Activated T-helper 2 cell treated with anti-CD3 and anti-CD28 coated beads, Interferon-gamma antibody, Interleukin-2, Interleukin-4, amounts not matched to agents 10 μg/mL and 5 μg/mL and 100 μg/mL, durations not matched to agents 14 hours and 24 hours and 36 hours (primary cell): ENCODE data around the gene DMD. TPM values are rescaled to one million over a fixed set of nuclear protein-coding genes. Genes with fewer than 3 reads are reported as not detected.
"Not testable (repeated sequence)": the region's sequence is repeated elsewhere in the genome, so short reads cannot be mapped to it uniquely, and the experiment has no call there.

ENCODE experiments used
- DNase-seq: peaks from one replicate; pipeline ENCODE4 v3.0.0; 2021; ENCODE audit warnings: low spot score
- H3K27ac Mint-ChIP-seq: one replicate; pipeline ENCODE4 v1.8.0; 2021; ENCODE audit warnings: mixed read lengths
- H3K27me3 Mint-ChIP-seq: one replicate; pipeline ENCODE4 v1.8.0; 2021; ENCODE audit warnings: low read depth, mixed read lengths
- H3K36me3 Mint-ChIP-seq: one replicate; pipeline ENCODE4 v1.8.0; 2021; ENCODE audit warnings: low read depth, mixed read lengths
- H3K4me1 Mint-ChIP-seq: one replicate; pipeline ENCODE4 v1.8.0; 2021; ENCODE audit warnings: low read depth, mixed read lengths
- H3K4me3 Mint-ChIP-seq: one replicate; pipeline ENCODE4 v1.8.0; 2021; ENCODE audit warnings: low read depth, mild to moderate bottlenecking, moderate library complexity, mixed read lengths
- H3K9me3 Mint-ChIP-seq: one replicate; pipeline ENCODE4 v1.8.0; 2021; ENCODE audit warnings: mixed read lengths
- intact Hi-C: fragments of 100-400 bp; cut with micrococcal nuclease; formaldehyde crosslinking; loops from one replicate; pipeline ENCODE4 v1.15.1; 2023
- total RNA-seq: library from RNA; stranded (reverse); gene quantifications from 2 replicates; pipeline ENCODE4 v1.2.3, GENCODE V29; 2022

Gene DMD
- total RNA-seq, 1 donor from 2014 or later: 0.84 TPM

GRCh38 chrX:31932769-31933168 lies 1278.6 kb downstream of the DMD start:
- Mint-ChIP-seq H3K9me3 (no peaks in the 10 kb centered on the region), H3K27ac (no peak overlapping the region), H3K27me3 (no peaks in the 10 kb centered on the region), H3K36me3 (no peaks in the 10 kb centered on the region), H3K4me1 (no peaks in the 10 kb centered on the region), H3K4me3 (no peak overlapping the region)
- DNase-seq: no peak
- intact Hi-C loops: no loop called here

- H3K9me3 Mint-ChIP-seq, H3K27ac Mint-ChIP-seq, intact Hi-C loops, DNase-seq, H3K4me1 Mint-ChIP-seq, H3K27me3 Mint-ChIP-seq, H3K36me3 Mint-ChIP-seq, H3K4me3 Mint-ChIP-seq: not testable (repeated sequence)
These were observed 1279.0 kb downstream of the DMD start for GRCh38 chrX:31932320-31932719.

- intact Hi-C loops: no loop called here
- Mint-ChIP-seq H3K9me3 (no peaks in the 10 kb centered on the region), H3K4me1 (no peaks in the 10 kb centered on the region), H3K4me3 (no peak overlapping the region), H3K27ac (no peak overlapping the region), H3K36me3 (no peaks in the 10 kb centered on the region), H3K27me3 (no peaks in the 10 kb centered on the region)
- no peak for DNase-seq
These were observed 1280.1 kb downstream of the DMD start for GRCh38 chrX:31931225-31931624.

GRCh38 chrX:31929366-31929765 lies 1282.0 kb downstream of the DMD start:
- Mint-ChIP-seq H3K4me3 (no peak overlapping the region), H3K36me3 (no peaks in the 10 kb centered on the region), H3K9me3 (no peaks in the 10 kb centered on the region), H3K27me3 (no peaks in the 10 kb centered on the region), H3K27ac (no peak overlapping the region), H3K4me1 (no peaks in the 10 kb centered on the region)
- DNase-seq: no peak
- intact Hi-C loops: no loop called here

GRCh38 chrX:31921236-31921635 lies 1290.1 kb downstream of the DMD start:
- Mint-ChIP-seq H3K4me1 (no peaks in the 10 kb centered on the region), H3K4me3 (no peak overlapping the region), H3K27ac (no peak overlapping the region), H3K9me3 (peaks cover 9% of the 10 kb centered on the region), H3K27me3 (no peaks in the 10 kb centered on the region), H3K36me3 (no peaks in the 10 kb centered on the region)
- no peak for DNase-seq
- intact Hi-C loops: no loop called here

GRCh38 chrX:31909850-31910572 lies 1301.3 kb downstream of the DMD start:
- Mint-ChIP-seq H3K9me3 (peaks cover 14% of the 10 kb centered on the region), H3K27me3 (no peaks in the 10 kb centered on the region), H3K27ac (no peak overlapping the region), H3K36me3 (no peaks in the 10 kb centered on the region), H3K4me3 (no peak overlapping the region), H3K4me1 (no peaks in the 10 kb centered on the region)
- intact Hi-C loops: no loop called here
- no peak for DNase-seq

GRCh38 chrX:31894152-31894551 lies 1317.2 kb downstream of the DMD start:
- H3K36me3 Mint-ChIP-seq: no peaks in the 10 kb centered on the region
- H3K4me1 Mint-ChIP-seq: no peaks in the 10 kb centered on the region
- H3K9me3 Mint-ChIP-seq: no peaks in the 10 kb centered on the region
- no peaks in the 10 kb centered on the region for H3K27me3 Mint-ChIP-seq
- no peak for DNase-seq
- intact Hi-C loops: no loop called here
- H3K27ac Mint-ChIP-seq: no peak overlapping the region
- H3K4me3 Mint-ChIP-seq: no peak overlapping the region

- H3K9me3 Mint-ChIP-seq: no peaks in the 10 kb centered on the region
- intact Hi-C loops: no loop called here
- H3K4me3 Mint-ChIP-seq: no peak overlapping the region
- H3K36me3 Mint-ChIP-seq: no peaks in the 10 kb centered on the region
- no peak overlapping the region for H3K27ac Mint-ChIP-seq
- no peaks in the 10 kb centered on the region for H3K4me1 Mint-ChIP-seq
- no peaks in the 10 kb centered on the region for H3K27me3 Mint-ChIP-seq
- DNase-seq: no peak
These were observed 1317.8 kb downstream of the DMD start for GRCh38 chrX:31893525-31893924.

GRCh38 chrX:31889088-31889487 lies 1322.3 kb downstream of the DMD start:
- Mint-ChIP-seq H3K4me3 (no peak overlapping the region), H3K27me3 (no peaks in the 10 kb centered on the region), H3K4me1 (no peaks in the 10 kb centered on the region), H3K27ac (no peak overlapping the region), H3K36me3 (no peaks in the 10 kb centered on the region), H3K9me3 (no peaks in the 10 kb centered on the region)
- no peak for DNase-seq
- intact Hi-C loops: no loop called here

GRCh38 chrX:31884535-31884934 lies 1326.8 kb downstream of the DMD start:
- H3K4me3 Mint-ChIP-seq: no peak overlapping the region
- H3K27ac Mint-ChIP-seq: no peak overlapping the region
- H3K27me3 Mint-ChIP-seq: no peaks in the 10 kb centered on the region
- intact Hi-C loops: no loop called here
- H3K4me1 Mint-ChIP-seq: no peaks in the 10 kb centered on the region
- DNase-seq: no peak
- no peaks in the 10 kb centered on the region for H3K36me3 Mint-ChIP-seq
- H3K9me3 Mint-ChIP-seq: no peaks in the 10 kb centered on the region

GRCh38 chrX:31872007-31872406 lies 1339.3 kb downstream of the DMD start:
- DNase-seq: no peak
- Mint-ChIP-seq H3K27ac (no peak overlapping the region), H3K4me3 (no peak overlapping the region), H3K4me1 (no peaks in the 10 kb centered on the region), H3K36me3 (no peaks in the 10 kb centered on the region), H3K9me3 (no peaks in the 10 kb centered on the region), H3K27me3 (no peaks in the 10 kb centered on the region)
- intact Hi-C loops: no loop called here

- no peaks in the 10 kb centered on the region for H3K9me3 Mint-ChIP-seq
- H3K27me3 Mint-ChIP-seq: no peaks in the 10 kb centered on the region
These were observed 1341.1 kb downstream of the DMD start for GRCh38 chrX:31870267-31870666.

GRCh38 chrX:31860686-31861085 lies 1350.7 kb downstream of the DMD start:
- no peaks in the 10 kb centered on the region for H3K9me3 Mint-ChIP-seq
- no peak overlapping the region for H3K4me3 Mint-ChIP-seq
- no peak for DNase-seq
- H3K36me3 Mint-ChIP-seq: no peaks in the 10 kb centered on the region
- no peaks in the 10 kb centered on the region for H3K27me3 Mint-ChIP-seq
- H3K27ac Mint-ChIP-seq: no peak overlapping the region
- intact Hi-C loops: no loop called here
- H3K4me1 Mint-ChIP-seq: no peaks in the 10 kb centered on the region

More at GRCh38 chrX:31870267-31870666, 1341.1 kb downstream of the DMD start:
- Mint-ChIP-seq H3K4me1 (no peaks in the 10 kb centered on the region), H3K4me3 (no peak overlapping the region), H3K27ac (no peak overlapping the region), H3K36me3 (no peaks in the 10 kb centered on the region)
- DNase-seq: no peak
- intact Hi-C loops: no loop called here

- no peaks in the 10 kb centered on the region for H3K9me3 Mint-ChIP-seq
These were observed 1352.4 kb downstream of the DMD start for GRCh38 chrX:31858915-31859314.

More at GRCh38 chrX:31858915-31859314, 1352.4 kb downstream of the DMD start:
- Mint-ChIP-seq H3K4me3 (no peak overlapping the region), H3K36me3 (no peaks in the 10 kb centered on the region), H3K27me3 (no peaks in the 10 kb centered on the region), H3K4me1 (no peaks in the 10 kb centered on the region), H3K27ac (no peak overlapping the region)
- DNase-seq: no peak
- intact Hi-C loops: no loop called here
